Common myeloid progenitor, CD34-positive (primary cell): ENCODE measurements around the gene SSPN.

Experiments
- CTCF ChIA-PET: fragments of 350-600 bp; sonication (Branson Sonifier 250); formaldehyde crosslinking; loops from one replicate; lab custom pipeline; 2021; ENCODE audit warnings: antibody characterized with exemption; lab: Charles Lee
- POLR2A ChIA-PET: fragments of 350-600 bp; sonication (Branson Sonifier 250); formaldehyde crosslinking; loops from one replicate; lab custom pipeline; 2021; ENCODE audit warnings: antibody characterized with exemption; lab: Charles Lee
- DNase-seq, 3 donors: peaks; one replicate each; pipeline versions ENCODE4 v3.0.0 to v3.0.0-alpha.2; 2013
- H3K27ac ChIP-seq, 2 experiments: 1 replicate in 1 of 2; 2 replicates in 1 of 2; pipeline ENCODE4 v1.7.0; 2013; ENCODE audit warnings: inconsistent platforms in 2 of 2, low read length in 2 of 2, mild to moderate bottlenecking in 2 of 2, low read depth in 1 of 2, moderate library complexity in 1 of 2; ENCODE audit not compliant: severe bottlenecking in 2 of 2, insufficient read depth in 1 of 2, poor library complexity in 1 of 2
- H3K27me3 ChIP-seq, 5 experiments: replicated peaks in 2 of 5; 1 replicate in 3 of 5; 2 replicates in 2 of 5; pipeline versions ENCODE4 v1.6.1 to v1.7.0; 2013; ENCODE audit warnings: low read length in 4 of 5, mild to moderate bottlenecking in 2 of 5, moderate library complexity in 2 of 5, inconsistent platforms in 1 of 5; ENCODE audit not compliant: insufficient read depth in 5 of 5, control insufficient read depth in 4 of 5
- H3K36me3 ChIP-seq, 4 experiments: 1 replicate in 2 of 4; 2 replicates in 2 of 4; pipeline versions ENCODE4 v1.6.1 to v1.7.0; 2013; ENCODE audit warnings: low read length in 3 of 4, control low read depth in 1 of 4, mild to moderate bottlenecking in 1 of 4; ENCODE audit not compliant: control insufficient read depth in 4 of 4, insufficient read depth in 4 of 4
- H3K4me1 ChIP-seq, 4 experiments: 1 replicate in 3 of 4; 2 replicates in 1 of 4; pipeline versions ENCODE4 v1.6.1 to v1.7.1; 2013; ENCODE audit warnings: low read length in 3 of 4, mild to moderate bottlenecking in 3 of 4, control low read depth in 1 of 4, inconsistent platforms in 1 of 4, moderate library complexity in 1 of 4; ENCODE audit not compliant: control insufficient read depth in 4 of 4, insufficient read depth in 4 of 4; ENCODE audit errors: control extremely low read depth in 1 of 4
- H3K4me3 ChIP-seq, 7 experiments: 1 replicate in 4 of 7; 2 replicates in 3 of 7; pipeline versions ENCODE4 v1.5.1 to v1.7.0; 2013; ENCODE audit warnings: mild to moderate bottlenecking in 7 of 7, low read length in 6 of 7, moderate library complexity in 6 of 7, inconsistent platforms in 2 of 7, low read depth in 2 of 7, control low read depth in 1 of 7; ENCODE audit not compliant: insufficient read depth in 4 of 7, control insufficient read depth in 1 of 7; ENCODE audit errors: extremely low read depth in 1 of 7
- H3K9me3 ChIP-seq, 5 experiments: 1 replicate in 4 of 5; 2 replicates in 1 of 5; pipeline versions ENCODE4 v1.6.1 to v1.7.1; 2013; ENCODE audit warnings: low read length in 4 of 5, mild to moderate bottlenecking in 2 of 5, inconsistent platforms in 1 of 5, low read depth in 1 of 5, moderate library complexity in 1 of 5; ENCODE audit not compliant: control insufficient read depth in 4 of 5, insufficient read depth in 2 of 5; ENCODE audit errors: control extremely low read depth in 1 of 5
- WGBS: methylation state at CpG from one replicate; pipeline ENCODE4 v1.1.5; 2013; ENCODE audit not compliant: insufficient coverage; 5-methylcytosine and 5-hydroxymethylcytosine counted together

The SSPN gene

DNA sequence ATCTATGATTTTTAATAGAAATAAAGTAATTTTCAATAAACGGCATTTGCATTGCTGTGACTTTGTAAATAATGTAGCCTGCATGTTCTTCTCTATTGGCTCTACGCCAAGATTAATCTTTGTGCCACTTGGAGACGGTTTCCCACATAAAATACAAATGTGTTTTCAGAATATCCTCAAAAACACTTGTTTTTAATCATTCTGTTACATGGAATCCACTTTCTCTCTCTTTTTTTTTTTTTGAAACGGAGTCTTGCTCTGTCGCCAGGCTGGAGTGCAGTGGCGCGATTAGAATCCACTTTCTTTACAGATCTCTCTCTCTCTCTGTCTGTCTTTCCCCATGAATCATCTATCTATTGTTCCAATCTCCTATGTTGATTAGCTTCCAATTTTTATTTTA lies 22.8 kb upstream of the SSPN start:
- Histone ChIP-seq H3K9me3 (no peaks in the 10 kb centered on the region), H3K27me3 (no peaks in the 10 kb centered on the region), H3K36me3 (no peaks in the 10 kb centered on the region), H3K4me1 (no peaks in the 10 kb centered on the region), H3K27ac (no peak overlapping the region), H3K4me3 (no peak overlapping the region)
- ChIA-PET POLR2A (no interaction called here), CTCF (no interaction called here)
- no peak for DNase-seq
- WGBS, result 100% methylated on average over 5 of the region's 7 CpGs

- Histone ChIP-seq H3K36me3 (no peaks in the 10 kb centered on the region), H3K27me3 (no peaks in the 10 kb centered on the region), H3K27ac (no peak overlapping the region), H3K9me3 (no peaks in the 10 kb centered on the region), H3K4me1 (no peaks in the 10 kb centered on the region), H3K4me3 (no peak overlapping the region)
- 85% methylated on average over 2 of the region's 4 CpGs for WGBS
- POLR2A ChIA-PET, result no interaction called here
- DNase-seq, result no peak
- CTCF ChIA-PET, result no interaction called here
Measured at GRCh38 chr12:26172946-26173552, 22.3 kb upstream of the SSPN start.

DNA sequence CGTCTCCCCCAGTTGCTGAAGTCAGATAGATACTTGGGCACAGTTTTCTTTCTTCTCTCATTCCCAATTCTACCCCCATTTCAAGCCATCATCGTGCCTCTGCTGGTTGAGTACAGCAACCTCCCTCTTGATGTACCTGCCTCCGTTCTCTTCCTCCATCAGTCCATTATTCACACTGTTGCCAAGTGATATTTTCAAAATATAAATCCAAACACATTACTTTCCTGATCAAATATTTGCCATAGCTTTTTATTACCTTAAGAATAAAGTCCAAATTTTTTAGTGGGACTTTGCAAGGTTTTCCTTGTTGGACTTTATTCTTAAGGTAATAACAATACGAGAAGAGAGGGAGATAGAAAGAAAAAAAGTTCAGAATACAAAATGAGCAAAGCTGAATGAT lies 18.6 kb upstream of the SSPN start:
- 98% methylated on average over 4 of the region's 4 CpGs for WGBS
- POLR2A ChIA-PET, result interaction anchor here (0.6 kb wide), 1 partner anchor 9 kb away, joined by 3 read pairs; no protein-coding TSS in a partner anchor
- CTCF ChIA-PET, result interaction anchor here (0.7 to 1.0 kb wide), 2 partner anchors 36 to 170 kb away, joined by 3 to 4 read pairs; no protein-coding TSS in a partner anchor

DNA sequence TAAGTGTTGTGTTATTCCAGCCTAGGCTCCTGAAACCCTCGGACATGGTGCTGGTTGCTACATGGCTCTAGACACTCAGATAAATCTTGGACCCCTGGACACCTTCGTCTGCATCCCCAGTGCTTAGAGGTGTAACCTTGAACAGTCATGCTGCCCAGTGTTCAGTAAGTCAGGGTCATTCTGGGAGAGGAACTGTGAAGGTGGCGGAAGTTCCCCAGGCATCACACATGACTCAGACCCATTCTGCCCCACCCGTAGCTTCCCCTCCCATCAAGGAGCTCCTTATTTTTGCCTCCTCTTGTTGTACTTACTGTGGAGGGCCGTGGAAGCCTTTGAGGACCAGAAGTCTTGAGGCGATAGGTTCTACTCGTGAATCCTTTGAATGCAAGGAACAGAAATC lies 18.1 kb upstream of the SSPN start:
- ChIA-PET POLR2A (interaction anchor here (0.6 kb wide), 1 partner anchor 9 kb away, joined by 3 read pairs; no protein-coding TSS in a partner anchor), CTCF (interaction anchor here (0.7 kb wide), 1 partner anchor 170 kb away, joined by 4 read pairs; no protein-coding TSS in a partner anchor)
- Histone ChIP-seq H3K36me3 (no peaks in the 10 kb centered on the region), H3K4me1 (no peaks in the 10 kb centered on the region), H3K27me3 (no peaks in the 10 kb centered on the region), H3K27ac (no peak overlapping the region), H3K4me3 (no peak overlapping the region), H3K9me3 (no peaks in the 10 kb centered on the region)
- 86% methylated on average over 7 of the region's 7 CpGs for WGBS
- no peak for DNase-seq

More for the DNA sequence above, 18.6 kb upstream of the SSPN start:
- H3K4me1 ChIP-seq, result no peaks in the 10 kb centered on the region
- no peaks in the 10 kb centered on the region for H3K9me3 ChIP-seq
- no peaks in the 10 kb centered on the region for H3K36me3 ChIP-seq
- no peaks in the 10 kb centered on the region for H3K27me3 ChIP-seq
- no peak overlapping the region for H3K4me3 ChIP-seq
- no peak overlapping the region for H3K27ac ChIP-seq
- no peak for DNase-seq

DNA sequence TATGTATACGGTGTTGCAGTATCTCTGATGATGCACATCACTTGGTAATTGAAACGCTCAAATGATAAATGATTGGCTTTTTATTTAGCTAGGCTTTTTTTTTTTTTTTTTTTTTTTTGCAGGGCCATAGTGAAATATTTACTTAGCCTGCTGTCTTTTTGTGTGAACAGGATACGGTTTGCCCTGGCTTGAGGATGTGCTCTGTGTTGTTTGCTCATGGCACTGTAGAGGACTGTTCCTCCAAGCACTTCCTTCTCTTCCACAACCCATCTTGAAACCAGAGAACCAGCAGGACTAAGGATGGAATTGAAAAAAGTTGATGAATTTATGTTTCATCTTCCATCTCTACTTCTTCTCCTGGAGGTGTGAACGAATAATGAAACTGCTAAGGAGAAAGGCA lies 15.5 kb upstream of the SSPN start:
- H3K4me3 ChIP-seq, result no peak overlapping the region
- no CpG with 5 or more reads among the region's 4 CpGs for WGBS
- no peaks in the 10 kb centered on the region for H3K9me3 ChIP-seq
- H3K36me3 ChIP-seq, result no peaks in the 10 kb centered on the region
- ChIA-PET CTCF (interaction anchor here (0.6 kb wide), 1 partner anchor 418 kb away, joined by 3 read pairs; no protein-coding TSS in a partner anchor), POLR2A (interaction anchor here (0.6 kb wide), 1 partner anchor 84 kb away, joined by 4 read pairs; no protein-coding TSS in a partner anchor)
- no peaks in the 10 kb centered on the region for H3K27me3 ChIP-seq
- no peak overlapping the region for H3K27ac ChIP-seq
- DNase-seq, result no peak
- peaks cover 0 to 4% (median 0%) of the 10 kb centered on the region in 4 experiments for H3K4me1 ChIP-seq

GRCh38 chr12:26182377-26182776 lies 13.0 kb upstream of the SSPN start:
- POLR2A ChIA-PET, result no interaction called here
- Histone ChIP-seq H3K27me3 (no peaks in the 10 kb centered on the region), H3K4me1 (peaks cover 0 to 9% (median 0%) of the 10 kb centered on the region in 4 experiments), H3K27ac (no peak overlapping the region), H3K9me3 (no peaks in the 10 kb centered on the region), H3K4me3 (no peak overlapping the region), H3K36me3 (no peaks in the 10 kb centered on the region)
- DNase-seq, result no peak
- CTCF ChIA-PET, result no interaction called here
- no CpG with 5 or more reads among the region's 2 CpGs for WGBS

GRCh38 chr12:26185532-26186320 lies 9.6 kb upstream of the SSPN start:
- Histone ChIP-seq H3K9me3 (no peaks in the 10 kb centered on the region), H3K27ac (no peak overlapping the region), H3K36me3 (no peaks in the 10 kb centered on the region), H3K4me3 (no peak overlapping the region), H3K27me3 (no peaks in the 10 kb centered on the region), H3K4me1 (peaks cover 0 to 15% (median 0%) of the 10 kb centered on the region in 4 experiments)
- DNase-seq, result no peak
- ChIA-PET POLR2A (interaction anchor here (0.6 kb wide), 1 partner anchor 9 kb away, joined by 3 read pairs; no protein-coding TSS in a partner anchor), CTCF (interaction anchor here (1.1 kb wide), 1 partner anchor 67 kb away, joined by 3 read pairs; no protein-coding TSS in a partner anchor)
- 93% methylated on average over 5 of the region's 7 CpGs for WGBS
